HG02885 (cell line): ENCODE data around the gene DDI1.

ENCODE experiments used
- ATAC-seq: cut with Tn5 transposase; IDR thresholded peaks from one replicate; pipeline ENCODE4 v1.9.1; 2021; ENCODE audit warnings: mild to moderate bottlenecking; ENCODE audit not compliant: unreplicated experiment, poor library complexity

DDI1 gene

GRCh38 chr11:104036588-104036987, at the start of gene DDI1:
Gene DDI1 (plus strand): TSS chr11:104036640. CDS start chr11:104036823, 183 bp downstream.
- no peak for ATAC-seq

GRCh38 chr11:103987629-103988594, 48.5 kb upstream of the DDI1 start:
- ATAC-seq = no peak

- ATAC-seq = no peak
Observed at GRCh38 chr11:103988595-103988969, 47.9 kb upstream of the DDI1 start.

GRCh38 chr11:103993507-103993906, 42.9 kb upstream of the DDI1 start:
- no peak for ATAC-seq

- ATAC-seq = no peak
Observed at GRCh38 chr11:103994094-103994493, 42.3 kb upstream of the DDI1 start.

- no peak for ATAC-seq
Observed at GRCh38 chr11:103994518-103994917, 41.9 kb upstream of the DDI1 start.

- ATAC-seq = no peak
Observed at GRCh38 chr11:103995896-103996295, 40.5 kb upstream of the DDI1 start.

- no peak for ATAC-seq
Observed at GRCh38 chr11:103997082-103997481, 39.4 kb upstream of the DDI1 start.

- ATAC-seq = no peak
Observed at GRCh38 chr11:103998826-103999508, 37.5 kb upstream of the DDI1 start.

GRCh38 chr11:104000798-104001197, 35.6 kb upstream of the DDI1 start:
- no peak for ATAC-seq

GRCh38 chr11:104001561-104002056, 34.8 kb upstream of the DDI1 start:
- ATAC-seq = no peak

GRCh38 chr11:104003491-104003890, 32.9 kb upstream of the DDI1 start:
- ATAC-seq = no peak

GRCh38 chr11:104005234-104005855, 31.1 kb upstream of the DDI1 start:
- no peak for ATAC-seq

- ATAC-seq = no peak
Observed at GRCh38 chr11:104009744-104010143, 26.7 kb upstream of the DDI1 start.

- no peak for ATAC-seq
Observed at GRCh38 chr11:104011044-104011443, 25.4 kb upstream of the DDI1 start.

GRCh38 chr11:104015649-104016415, 20.6 kb upstream of the DDI1 start:
- peak; percentile 91 for ATAC-seq

- ATAC-seq = no peak
Observed at GRCh38 chr11:104024572-104024971, 11.9 kb upstream of the DDI1 start.

- no peak for ATAC-seq
Observed at GRCh38 chr11:104028476-104029263, 7.8 kb upstream of the DDI1 start.

GRCh38 chr11:104033134-104033533, 3.3 kb upstream of the DDI1 start:
- no peak for ATAC-seq
